GM21390 (cell line): ENCODE measurements around the gene ASCL3.
"Not testable (repeated sequence)": the region's sequence is repeated elsewhere in the genome, so short reads cannot be mapped to it uniquely, and the experiment has no call there.

Experiments used
- ATAC-seq: cut with Tn5 transposase; IDR thresholded peaks from one replicate; pipeline ENCODE4 v1.9.1; 2021; ENCODE audit not compliant: unreplicated experiment

The ASCL3 gene

DNA sequence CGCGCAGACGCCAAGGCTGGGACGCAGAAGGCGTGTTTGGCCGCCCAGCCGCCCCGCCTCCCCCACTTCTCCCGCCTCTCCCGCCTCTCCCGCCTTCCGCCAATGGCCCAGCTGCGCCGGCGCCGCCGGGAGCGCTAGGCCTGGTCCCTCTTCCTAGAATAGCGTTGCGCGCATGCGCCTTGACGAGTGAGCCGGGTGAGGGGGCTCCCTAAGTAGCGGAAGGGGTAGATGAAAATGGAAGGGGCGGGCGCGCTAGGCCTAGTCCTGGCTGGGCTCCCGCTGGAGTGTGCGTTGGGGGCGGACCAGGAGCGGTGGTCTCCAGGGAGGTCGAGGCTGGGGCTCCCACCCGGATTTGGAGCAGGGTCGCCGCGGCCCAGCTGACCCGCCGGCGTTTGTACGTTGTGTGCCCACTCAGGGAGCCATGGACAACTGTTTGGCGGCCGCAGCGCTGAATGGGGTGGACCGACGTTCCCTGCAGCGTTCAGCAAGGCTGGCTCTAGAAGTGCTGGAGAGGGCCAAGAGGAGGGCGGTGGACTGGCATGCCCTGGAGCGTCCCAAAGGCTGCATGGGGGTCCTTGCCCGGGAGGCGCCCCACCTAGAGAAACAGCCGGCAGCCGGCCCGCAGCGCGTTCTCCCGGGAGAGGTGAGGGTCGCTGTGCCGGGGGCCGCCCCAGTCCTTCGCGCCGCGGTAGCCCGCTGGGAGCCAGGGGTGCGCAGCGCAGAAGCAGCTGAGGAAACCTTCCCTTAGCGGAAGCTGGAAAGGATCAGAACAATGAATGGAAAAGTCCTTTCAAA lies 31.6 kb downstream of the ASCL3 start, which contains the start of gene AKIP1:
Gene AKIP1 (plus strand): TSS at position 161 of the 795 bp plus-strand sequence. CDS start 261 bp downstream, at position 422.
- peak; percentile 72 for ATAC-seq

DNA sequence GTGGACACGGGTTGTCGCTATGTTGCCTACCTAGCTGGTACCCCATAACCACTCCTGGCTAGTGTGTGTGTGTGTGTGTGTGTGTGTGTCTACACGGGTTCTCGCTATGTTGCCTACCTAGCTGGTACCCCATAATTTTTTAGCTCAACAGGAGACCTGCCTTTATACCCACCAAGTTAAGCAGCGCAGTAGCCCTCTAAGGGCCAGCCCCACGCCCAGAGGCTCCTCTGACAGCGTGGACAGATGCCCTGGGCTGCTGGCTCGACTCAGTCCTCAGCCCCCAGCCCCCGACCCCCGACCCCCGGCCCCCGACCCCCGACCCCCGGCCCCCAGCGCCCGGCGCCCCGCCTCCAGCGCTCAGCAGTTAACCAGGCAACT lies 32.2 kb downstream of the ASCL3 start:
- ATAC-seq = peak; percentile 10

DNA sequence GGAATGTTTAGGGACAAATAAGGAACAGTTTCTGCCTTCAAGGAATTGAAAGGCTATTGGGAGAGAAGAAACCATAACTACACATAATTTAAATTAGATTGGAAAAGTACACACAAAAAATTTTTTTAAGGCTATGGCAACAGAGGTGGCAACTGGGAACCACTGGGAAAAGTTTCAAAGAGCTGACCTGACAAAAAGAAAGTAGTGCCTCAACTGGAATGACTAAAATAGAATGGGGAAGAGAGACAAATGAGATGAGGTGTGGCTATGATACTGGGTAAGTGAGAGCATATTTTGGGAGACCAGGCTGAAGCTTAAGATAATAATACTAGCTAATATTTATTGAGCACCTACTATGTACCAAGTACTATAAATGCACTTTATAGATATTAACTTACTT lies 34.7 kb downstream of the ASCL3 start:
- no peak for ATAC-seq

DNA sequence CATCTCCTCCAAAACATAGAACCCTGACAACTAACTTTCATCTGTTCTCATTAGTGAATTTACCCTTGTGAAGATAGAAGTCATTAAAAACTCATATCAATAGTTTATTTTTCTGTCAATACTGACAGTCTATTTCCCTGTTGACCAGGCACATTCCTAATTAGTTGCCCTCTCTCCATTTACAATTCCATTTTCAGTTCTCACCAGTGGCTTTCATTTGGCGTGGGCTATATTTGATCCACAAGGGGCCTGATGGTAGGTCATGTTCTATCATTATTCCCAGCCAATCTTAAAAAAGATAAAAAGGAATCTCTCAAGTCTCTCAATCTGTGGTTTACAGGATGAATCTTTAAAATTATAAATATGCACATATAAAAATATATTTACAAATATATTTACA lies 35.7 kb downstream of the ASCL3 start:
- no peak for ATAC-seq

DNA sequence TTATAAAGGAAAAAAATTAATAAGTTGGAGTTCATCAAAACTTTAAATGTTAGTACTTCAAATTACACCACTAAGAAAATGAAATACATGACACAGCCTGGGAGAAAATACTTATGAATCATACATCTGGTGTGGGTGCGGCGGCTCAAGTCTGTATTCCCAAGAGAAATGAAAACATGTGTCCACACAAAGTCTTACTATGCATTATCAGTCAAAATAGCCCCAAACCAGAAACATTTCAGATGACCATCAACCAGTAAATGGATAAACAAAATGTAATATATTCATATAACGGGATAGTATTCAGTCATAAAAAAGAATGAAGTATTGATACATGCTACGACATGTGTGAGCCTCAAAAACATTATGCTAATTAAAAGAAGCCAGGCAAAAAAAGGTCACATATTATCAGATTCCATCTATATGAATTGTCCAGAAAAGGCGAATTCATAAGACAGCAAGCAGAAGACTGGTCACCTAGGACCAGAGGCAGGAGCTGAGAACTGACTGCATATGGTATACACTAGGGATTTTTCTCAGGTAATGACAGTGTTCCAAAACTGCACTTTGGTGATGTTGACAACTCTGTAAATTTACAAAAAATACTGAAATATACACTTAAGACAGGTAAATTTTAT lies 37.2 kb downstream of the ASCL3 start:
- ATAC-seq = no peak

DNA sequence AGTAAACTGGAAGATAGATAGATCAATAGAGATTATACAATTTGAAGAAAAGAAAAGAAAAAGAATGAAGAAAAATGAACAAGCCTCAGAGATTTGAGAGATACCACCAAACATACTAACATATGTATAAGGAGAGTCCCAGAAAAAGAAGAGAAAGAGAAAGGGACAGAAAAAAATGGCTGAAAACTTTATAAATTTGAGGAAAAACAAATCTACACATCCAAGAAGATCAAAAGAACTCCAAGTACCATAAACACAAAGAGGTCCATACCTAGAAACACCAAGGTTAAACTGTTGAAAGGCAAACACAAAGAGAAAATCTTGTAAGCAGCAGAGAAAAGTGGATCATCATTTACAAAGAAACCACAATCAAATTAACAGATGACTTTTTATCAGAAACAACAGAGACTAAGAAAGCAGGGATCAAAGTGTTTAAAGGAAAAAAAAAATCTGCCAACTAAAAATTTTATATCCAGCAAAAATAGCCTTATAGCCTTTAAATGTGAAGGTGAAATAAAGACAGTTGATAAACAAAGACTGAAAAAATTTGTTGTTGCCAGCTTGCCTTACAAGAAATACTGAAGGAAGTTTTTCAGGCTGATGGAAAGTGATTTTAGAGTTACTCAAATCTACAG lies 43.6 kb downstream of the ASCL3 start:
- no peak for ATAC-seq

DNA sequence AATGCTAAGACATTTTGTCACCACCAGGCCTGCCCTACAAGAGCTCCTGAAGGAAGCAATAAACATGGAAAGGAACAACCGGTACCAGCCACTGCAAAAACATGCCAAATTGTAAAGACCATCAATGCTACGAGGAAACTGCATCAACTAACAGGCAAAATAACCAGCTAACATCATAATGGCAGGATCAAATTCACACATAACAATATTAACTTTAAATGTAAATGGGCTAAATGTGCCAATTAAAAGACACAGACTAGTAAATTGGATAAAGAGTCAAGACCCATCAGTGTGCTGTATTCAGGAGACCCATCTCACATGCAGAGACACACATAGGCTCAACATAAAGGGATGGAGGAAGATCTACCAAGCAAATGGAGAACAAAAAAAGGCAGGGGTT lies 51.6 kb downstream of the ASCL3 start:
- not testable (repeated sequence) for ATAC-seq
